Neural progenitor cell (in vitro differentiated cells): ENCODE data around the gene HAUS6.

ENCODE experiments used
- CTCF ChIP-seq: fragments of 200-600 bp; sonication (generic); IDR thresholded peaks from 2 replicates; pipeline ENCODE4 v1.5.1; 2017; ENCODE audit warnings: antibody characterized with exemption, mild to moderate bottlenecking
- EZH2 ChIP-seq: fragments of 200-600 bp; sonication (generic); IDR thresholded peaks from 2 replicates; pipeline ENCODE4 v1.6.1; 2017; ENCODE audit warnings: antibody characterized with exemption, mild to moderate bottlenecking, moderate library complexity

GRCh38 chr9:19102631-19103345, at the start of gene HAUS6:
- TF ChIP-seq CTCF (peak; percentile 49), EZH2 (no peak)
